Liver (tissue), 9 donors: ENCODE measurements around the gene L3MBTL3. TPM values are rescaled to one million over a fixed set of nuclear protein-coding genes. Genes with fewer than 3 reads are reported as not detected.

Experiments used
- DNase-seq: peaks from one replicate; pipeline ENCODE4 v3.0.0-alpha.2; 2017; ENCODE audit warnings: low spot score
- H3K27ac ChIP-seq, 2 donors: one replicate each; pipeline ENCODE4 v1.7.0; 2013; ENCODE audit warnings: inconsistent platforms in 2 of 2, low read length in 2 of 2, control low read depth in 1 of 2, low read depth in 1 of 2, mild to moderate bottlenecking in 1 of 2
- H3K27me3 ChIP-seq, 4 donors: one replicate each; pipeline versions ENCODE4 v1.6.1 to v1.7.0; 2013; ENCODE audit warnings: low read length in 3 of 4, inconsistent platforms in 1 of 4, mild to moderate bottlenecking in 1 of 4, moderate library complexity in 1 of 4; ENCODE audit not compliant: control insufficient read depth in 4 of 4, insufficient read depth in 4 of 4
- H3K36me3 ChIP-seq, 4 donors: one replicate each; pipeline versions ENCODE4 v1.6.1 to v1.7.0; 2013; ENCODE audit warnings: low read length in 3 of 4, mild to moderate bottlenecking in 3 of 4, low read depth in 1 of 4, moderate library complexity in 1 of 4; ENCODE audit not compliant: control insufficient read depth in 4 of 4, insufficient read depth in 3 of 4
- H3K4me1 ChIP-seq, 4 donors: one replicate each; pipeline versions ENCODE4 v1.6.1 to v1.7.0; 2013; ENCODE audit warnings: low read length in 3 of 4, mild to moderate bottlenecking in 3 of 4, moderate library complexity in 1 of 4; ENCODE audit not compliant: control insufficient read depth in 4 of 4, insufficient read depth in 4 of 4
- H3K4me3 ChIP-seq, 3 donors: one replicate each; pipeline versions ENCODE4 v1.6.1 to v1.7.0; 2013; ENCODE audit warnings: low read length in 3 of 3, control low read depth in 1 of 3, low read depth in 1 of 3, mild to moderate bottlenecking in 1 of 3
- H3K9ac ChIP-seq, 2 donors: one replicate each; pipeline ENCODE4 v1.7.0; 2013; ENCODE audit warnings: low read length in 2 of 2, mild to moderate bottlenecking in 2 of 2, moderate library complexity in 2 of 2, control low read depth in 1 of 2, low read depth in 1 of 2
- H3K9me3 ChIP-seq, 4 donors: one replicate each; pipeline versions ENCODE4 v1.6.1 to v1.7.0; 2013; ENCODE audit warnings: low read length in 3 of 4; ENCODE audit not compliant: control insufficient read depth in 4 of 4
- ATF3 ChIP-seq: IDR thresholded peaks from 2 replicates; pipeline ENCODE4 v1.6.1; 2016; ENCODE audit warnings: antibody characterized with exemption
- CTCF ChIP-seq: fragments of 150-350 bp; IDR thresholded peaks from 2 replicates; pipeline ENCODE4 v1.5.1; 2017; ENCODE audit warnings: improper control_type of control experiment, low read depth, low read length; ENCODE audit not compliant: missing input control
- EGR1 ChIP-seq, 2 donors: IDR thresholded peaks; 2 replicates each; pipeline ENCODE4 v1.6.1; 2016 to 2018; ENCODE audit warnings: antibody characterized with exemption in 2 of 2, low read depth in 2 of 2
- FOXA1 ChIP-seq: IDR thresholded peaks from 2 replicates; pipeline ENCODE4 v1.6.1; 2016; ENCODE audit warnings: antibody characterized with exemption
- FOXA2 ChIP-seq: IDR thresholded peaks from 2 replicates; pipeline ENCODE4 v1.6.1; 2016; ENCODE audit warnings: antibody characterized with exemption
- GABPA ChIP-seq, 2 donors: IDR thresholded peaks in 1 of 2; conservative IDR thresholded peaks in 1 of 2; 2 replicates each; pipeline ENCODE4 v1.6.1; 2016; ENCODE audit warnings: antibody characterized with exemption in 2 of 2, mild to moderate bottlenecking in 1 of 2, moderate library complexity in 1 of 2
- HNF4A ChIP-seq, 2 donors: conservative IDR thresholded peaks; 2 replicates each; pipeline ENCODE4 v1.6.1; 2016; ENCODE audit warnings: antibody characterized with exemption in 2 of 2, mild to moderate bottlenecking in 2 of 2
- HNF4G ChIP-seq: IDR thresholded peaks from 2 replicates; pipeline ENCODE4 v1.6.1; 2016; ENCODE audit warnings: antibody characterized with exemption
- JUND ChIP-seq, 2 donors: IDR thresholded peaks; 2 replicates each; pipeline ENCODE4 v1.6.1; 2016; ENCODE audit warnings: antibody characterized with exemption in 2 of 2
- MAX ChIP-seq: IDR thresholded peaks from 2 replicates; pipeline ENCODE4 v1.6.1; 2016; ENCODE audit warnings: antibody characterized with exemption
- NR2F2 ChIP-seq: IDR thresholded peaks from 2 replicates; pipeline ENCODE4 v1.6.1; 2016; ENCODE audit warnings: antibody characterized with exemption
- RAD21 ChIP-seq, 2 donors: IDR thresholded peaks; 2 replicates each; pipeline ENCODE4 v1.6.1; 2016; ENCODE audit warnings: antibody characterized with exemption in 2 of 2, mild to moderate bottlenecking in 2 of 2
- REST ChIP-seq: IDR thresholded peaks from 2 replicates; pipeline ENCODE4 v1.6.1; 2016; ENCODE audit warnings: antibody characterized with exemption, mild to moderate bottlenecking
- RXRA ChIP-seq, 2 donors: IDR thresholded peaks; 2 replicates each; pipeline ENCODE4 v1.6.1; 2017 to 2018; ENCODE audit warnings: antibody characterized with exemption in 2 of 2, mild to moderate bottlenecking in 1 of 2
- SP1 ChIP-seq: IDR thresholded peaks from 2 replicates; pipeline ENCODE4 v1.6.1; 2018; ENCODE audit warnings: antibody characterized with exemption, mild to moderate bottlenecking
- TAF1 ChIP-seq: conservative IDR thresholded peaks from 2 replicates; pipeline ENCODE4 v1.6.1; 2016; ENCODE audit warnings: antibody characterized with exemption, mild to moderate bottlenecking
- YY1 ChIP-seq: IDR thresholded peaks from 2 replicates; pipeline ENCODE4 v1.6.1; 2016; ENCODE audit warnings: antibody characterized with exemption, mild to moderate bottlenecking
- ZBTB33 ChIP-seq: IDR thresholded peaks from 2 replicates; pipeline ENCODE4 v1.6.1; 2016; ENCODE audit warnings: antibody characterized with exemption
- WGBS: extraction: QIAGEN DNeasy Blood & Tissue Kit; methylation state at CpG from one replicate; pipeline ENCODE4 v1.1.7; 2013; 5-methylcytosine and 5-hydroxymethylcytosine counted together
- polyA plus RNA-seq, 2 donors: library from polyadenylated mRNA; stranded (reverse) in 1 of 2; unstranded in 1 of 2; fragments of 200-250 nt in 1 of 2; fragments of >200 nt in 1 of 2; fragmentation: Nextera tagmentation in 1 of 2; extraction: Ambion mirVana in 1 of 2; gene quantifications; one replicate each; pipeline versions ENCODE4 v1.2.1 to v1.2.3, GENCODE V29; 2013 to 2015
- total RNA-seq, 2 donors: library from RNA; depleted of rRNA; stranded (reverse); fragments of >200 nt; gene quantifications; one replicate each; pipeline ENCODE4 v1.2.3, GENCODE V29; 2014
- donor health status: healthy.
- donor health status: healthy.
- donor health status: healthy.
- donor health status: healthy.
- donor health status: healthy.

L3MBTL3 gene
- total and polyA plus RNA-seq, 4 donors = 1.9 to 9.2 (median 3.7) TPM

GRCh38 chr6:130159956-130160355, 141.6 kb downstream of the L3MBTL3 start:
- Histone ChIP-seq H3K9me3 (peaks cover 0 to 2% (median 0%) of the 10 kb centered on the region in 4 donors), H3K36me3 (no peaks in the 10 kb centered on the region), H3K27ac (no peak overlapping the region), H3K27me3 (no peaks in the 10 kb centered on the region), H3K4me3 (no peak overlapping the region), H3K4me1 (no peaks in the 10 kb centered on the region), H3K9ac (no peak overlapping the region)
- no peak for TF ChIP-seq RXRA (IDR thresholded peaks at IDR 0.05)
- no peak for TF ChIP-seq CTCF
- no peak for TF ChIP-seq HNF4A (conservative IDR thresholded peaks at IDR 0.05)
- no peak for TF ChIP-seq NR2F2
- TF ChIP-seq JUND (IDR thresholded peaks at IDR 0.05) = no peak
- no peak for TF ChIP-seq FOXA1
- WGBS = 64% methylated on average over 3 of the region's 3 CpGs
- DNase-seq = no peak

- H3K9me3 ChIP-seq = peaks cover 0 to 2% (median 0%) of the 10 kb centered on the region in 4 donors
- 64% methylated on average over 6 of the region's 6 CpGs for WGBS
- no peak overlapping the region for H3K4me3 ChIP-seq
- H3K36me3 ChIP-seq = no peaks in the 10 kb centered on the region
- DNase-seq = no peak
- H3K4me1 ChIP-seq = no peaks in the 10 kb centered on the region
- TF ChIP-seq HNF4G = no peak
- no peak for TF ChIP-seq EGR1 (IDR thresholded peaks at IDR 0.05; ENCODE audit: low read depth in 2 of 2)
- no peak for TF ChIP-seq SP1
- no peak for TF ChIP-seq RXRA (IDR thresholded peaks at IDR 0.05)
- TF ChIP-seq CTCF = no peak
- TF ChIP-seq GABPA (IDR thresholded peaks at IDR 0.05 in 1 of 2, conservative IDR thresholded peaks at IDR 0.05 in 1 of 2) = no peak
- no peak for TF ChIP-seq MAX
- TF ChIP-seq FOXA2 = no peak
- no peak for TF ChIP-seq FOXA1
- TF ChIP-seq NR2F2 = no peak
- no peak for TF ChIP-seq JUND (IDR thresholded peaks at IDR 0.05)
- no peak for TF ChIP-seq HNF4A (conservative IDR thresholded peaks at IDR 0.05)
- TF ChIP-seq ATF3 = no peak
- no peak for TF ChIP-seq REST
- no peak for TF ChIP-seq TAF1
- no peak for TF ChIP-seq ZBTB33
- TF ChIP-seq YY1 = no peak
- no peak for TF ChIP-seq RAD21 (IDR thresholded peaks at IDR 0.05)
- H3K27me3 ChIP-seq = no peaks in the 10 kb centered on the region
- H3K27ac ChIP-seq = no peak overlapping the region
- H3K9ac ChIP-seq = no peak overlapping the region
Measured at GRCh38 chr6:130161683-130162404, 143.5 kb downstream of the L3MBTL3 start.
